OCI-LY1 (cell line): ENCODE data around the gene TOR1B.

Source experiments
- CTCF ChIP-seq: fragments of 200-600 bp; sonication (generic), shearing (Covaris generic); IDR thresholded peaks from 2 replicates; pipeline ENCODE4 v1.5.1; 2017; ENCODE audit warnings: mild to moderate bottlenecking, antibody characterized with exemption, low read length, moderate library complexity, mixed read lengths
- EZH2 ChIP-seq: fragments of 200-600 bp; sonication (generic), shearing (Covaris generic); IDR thresholded peaks from 2 replicates; pipeline ENCODE4 v1.8.0; 2017; ENCODE audit warnings: borderline replicate concordance, mixed run types, mild to moderate bottlenecking, antibody characterized with exemption, low read length, moderate library complexity, mixed read lengths

- TF ChIP-seq CTCF (no peak), EZH2 (no peak)
These were observed 46.9 kb downstream of the TOR1B start for GRCh38 chr9:129849901-129850300.
